T1000 (cell line): ENCODE measurements around the gene GZMM.

ENCODE experiments used
- DNase-seq: peaks from one replicate; lab custom pipeline; 2025; ENCODE audit warnings: mixed read lengths; lab: John Stamatoyannopoulos, UW

The GZMM gene

DNA sequence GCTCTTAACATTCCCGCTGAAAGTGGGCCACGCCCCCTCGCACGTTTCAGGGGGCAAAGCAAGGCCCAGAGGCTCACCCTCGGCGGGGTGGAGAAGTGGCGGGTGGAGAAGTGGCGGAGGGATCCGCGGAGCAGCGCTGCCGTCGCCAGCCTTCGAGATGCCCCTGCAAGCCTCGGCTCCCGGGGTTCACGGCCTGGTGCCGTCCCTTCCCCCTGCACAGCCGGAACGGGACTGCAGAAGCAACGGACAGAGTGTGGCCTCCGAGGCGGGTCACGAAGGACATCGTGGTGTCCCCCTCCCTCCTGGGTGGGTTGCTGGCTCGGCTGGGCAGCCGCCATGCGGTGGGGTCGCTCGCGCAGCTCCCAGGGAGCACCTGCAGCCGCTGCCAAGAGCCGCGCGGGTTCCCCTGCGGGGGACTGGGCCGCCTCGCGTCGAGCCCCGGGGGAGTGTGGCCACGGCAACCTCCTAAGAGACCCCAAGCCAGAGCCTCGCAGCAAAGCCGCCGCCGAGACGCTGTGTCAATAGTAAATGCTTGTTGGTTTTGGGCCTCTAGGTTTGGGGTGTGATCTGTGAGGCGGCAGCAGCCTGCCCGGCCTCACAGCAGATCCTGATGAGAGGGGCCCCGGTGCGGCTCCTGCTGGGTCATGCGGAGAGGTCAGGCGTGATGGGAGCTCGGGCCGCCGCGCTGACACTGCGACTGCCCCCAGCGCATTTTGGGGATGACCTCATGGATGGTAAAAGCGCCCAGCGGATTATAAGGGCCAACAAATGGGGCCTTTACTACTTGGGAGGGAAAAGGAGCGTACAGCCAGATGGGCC is 31.1 kb upstream of the GZMM start:
- no peak for DNase-seq

DNA sequence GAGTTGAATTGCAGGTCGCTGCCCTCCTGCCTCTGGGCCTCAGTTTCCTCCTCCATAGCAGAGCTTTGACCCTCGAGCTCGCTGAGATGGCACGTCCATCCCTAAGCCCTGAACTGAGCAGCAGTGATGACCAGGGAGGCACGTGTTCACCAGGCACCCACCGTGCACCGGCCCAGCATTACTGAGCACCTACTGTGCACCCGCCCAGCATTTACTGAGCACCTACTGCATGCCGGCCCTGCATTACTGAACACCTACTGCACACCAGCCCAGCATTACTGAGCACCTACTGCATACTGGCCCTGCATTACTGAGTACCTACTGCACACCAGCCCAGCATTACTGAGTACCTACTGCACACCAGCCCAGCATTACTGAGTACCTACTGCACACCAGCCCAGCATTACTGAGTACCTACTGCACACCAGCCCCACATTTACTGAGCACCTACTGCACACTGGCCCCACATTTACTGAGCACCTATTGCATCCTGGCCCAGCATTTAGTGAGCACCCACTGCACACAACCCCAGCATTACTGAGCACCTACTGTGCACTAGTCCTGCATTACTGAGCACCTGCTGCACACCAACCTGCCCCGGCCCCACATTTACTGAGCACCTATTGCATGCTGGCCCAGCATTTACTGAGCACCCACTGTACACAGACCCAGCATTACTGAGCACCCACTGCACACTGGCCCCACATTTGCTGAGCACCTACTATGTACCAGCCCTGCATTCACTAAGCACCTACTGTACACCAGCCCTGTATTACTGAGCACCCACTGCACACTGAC is 30.3 kb upstream of the GZMM start:
- DNase-seq: no peak

DNA sequence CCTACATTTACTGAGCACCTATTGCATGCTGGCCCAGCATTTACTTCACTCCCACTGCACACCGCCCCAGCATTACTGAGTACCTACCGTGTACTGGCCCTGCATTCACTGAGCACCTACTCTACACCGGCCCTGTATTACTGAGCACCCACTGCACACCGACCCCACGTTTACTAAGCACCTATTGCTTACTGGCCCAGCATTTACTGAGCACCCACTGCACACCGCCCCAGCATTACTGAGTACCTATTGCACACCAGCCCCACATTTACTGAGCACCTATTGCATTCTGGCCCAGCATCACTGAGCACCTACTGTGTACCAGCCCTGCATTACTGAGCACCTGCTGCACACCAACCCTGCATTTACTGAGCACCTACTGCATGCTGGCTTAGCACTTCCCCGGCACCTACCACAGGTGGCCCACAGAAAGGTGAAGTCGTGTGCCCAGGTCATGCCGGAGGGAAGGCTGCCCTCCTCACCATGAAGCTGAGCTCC is 29.6 kb upstream of the GZMM start:
- DNase-seq: no peak

DNA sequence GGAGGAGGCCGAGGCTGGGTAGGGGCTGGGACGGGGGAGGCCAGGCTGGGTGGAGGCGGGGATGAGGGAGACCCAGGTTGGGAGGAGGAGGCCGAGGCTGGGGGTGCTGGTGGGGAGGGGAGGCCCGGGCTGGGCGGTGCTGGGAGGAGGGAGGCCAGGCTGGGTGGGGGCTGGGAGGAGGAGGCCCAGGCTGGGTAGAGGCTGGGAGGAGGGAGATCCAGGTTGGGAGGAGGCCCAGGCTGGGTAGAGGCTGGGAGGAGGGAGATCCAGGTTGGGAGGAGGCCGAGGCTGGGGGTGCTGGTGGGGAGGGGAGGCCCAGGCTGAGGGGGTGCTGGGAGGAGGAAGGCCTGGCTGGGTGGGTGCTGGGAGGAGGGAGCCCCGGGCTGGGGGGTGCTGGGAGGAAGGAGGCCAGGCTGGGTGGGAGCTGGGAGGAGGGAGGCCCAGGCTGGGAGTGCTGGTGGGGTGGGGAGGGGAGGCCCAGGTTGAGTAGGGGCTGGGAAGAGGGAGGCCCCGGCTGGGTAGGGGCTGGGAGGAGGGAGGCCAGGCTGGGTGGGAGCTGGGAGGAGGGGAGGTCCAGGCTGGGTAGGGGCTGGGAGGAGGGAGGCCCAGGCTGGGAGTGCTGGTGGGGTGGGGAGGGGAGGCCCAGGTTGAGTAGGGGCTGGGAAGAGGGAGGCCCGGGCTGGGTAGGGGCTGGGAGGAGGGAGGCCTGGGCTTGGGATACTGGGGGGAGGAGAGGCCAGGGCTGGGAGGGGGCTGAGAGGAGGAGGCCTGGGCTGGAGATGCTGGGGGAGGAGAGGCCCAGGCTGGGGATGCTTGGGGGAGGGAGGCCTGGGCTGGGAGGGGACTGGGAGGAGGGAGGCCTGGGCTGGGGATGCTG is 25.9 kb upstream of the GZMM start:
- no peak for DNase-seq

DNA sequence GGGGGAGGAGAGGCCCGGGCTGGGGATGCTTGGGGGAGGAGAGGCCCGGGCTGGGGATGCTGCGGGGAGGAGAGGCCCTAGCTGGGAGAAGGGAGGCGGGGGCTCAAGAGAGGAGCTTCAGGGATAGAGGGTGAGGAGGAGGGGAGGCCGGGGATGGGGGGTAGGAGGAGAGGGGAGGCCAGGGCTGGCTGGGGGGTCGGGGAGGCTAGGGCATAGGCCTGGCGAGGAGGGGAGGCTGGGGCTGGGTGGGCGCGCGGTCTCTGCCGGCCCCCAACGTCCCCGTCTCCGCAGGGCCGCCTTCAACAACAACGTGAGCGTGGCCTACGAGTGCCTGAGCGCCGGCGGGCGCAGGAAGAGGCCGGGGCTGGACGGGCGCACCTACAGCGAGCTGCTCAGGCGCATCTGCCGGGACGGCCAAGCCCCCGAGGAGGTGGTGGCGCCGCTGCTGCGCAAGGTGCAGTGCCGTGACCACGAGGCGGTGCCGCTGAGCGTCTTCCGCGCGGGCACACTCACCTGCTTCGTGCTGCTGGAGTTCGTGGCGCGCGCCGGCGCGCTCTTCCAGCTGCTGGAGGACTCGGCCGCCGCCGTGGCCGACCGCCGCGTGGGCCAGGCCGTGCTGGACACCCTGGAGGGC is 25.1 kb upstream of the GZMM start:
- DNase-seq: no peak

DNA sequence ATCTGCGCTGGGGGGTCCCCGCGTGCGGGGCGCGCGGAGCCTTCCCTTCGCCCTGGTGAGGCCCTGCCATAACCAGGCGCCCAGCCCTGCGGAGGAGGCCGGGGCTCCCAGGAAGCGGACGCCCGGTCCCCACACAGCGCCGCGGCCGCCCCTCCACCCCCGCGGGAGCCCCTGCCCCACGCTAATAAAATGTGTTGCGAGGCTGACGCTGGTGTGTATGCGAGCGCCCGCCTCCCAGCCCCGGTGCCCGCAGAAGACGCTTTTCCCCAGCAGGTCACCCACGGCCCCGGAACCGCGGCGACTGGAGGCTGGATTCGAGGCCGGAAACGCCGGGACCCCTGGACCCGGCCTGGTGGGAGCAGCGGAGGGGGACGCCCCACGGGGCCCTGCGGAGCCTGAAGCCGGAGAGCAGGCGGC is 24.4 kb upstream of the GZMM start:
- DNase-seq: no peak

DNA sequence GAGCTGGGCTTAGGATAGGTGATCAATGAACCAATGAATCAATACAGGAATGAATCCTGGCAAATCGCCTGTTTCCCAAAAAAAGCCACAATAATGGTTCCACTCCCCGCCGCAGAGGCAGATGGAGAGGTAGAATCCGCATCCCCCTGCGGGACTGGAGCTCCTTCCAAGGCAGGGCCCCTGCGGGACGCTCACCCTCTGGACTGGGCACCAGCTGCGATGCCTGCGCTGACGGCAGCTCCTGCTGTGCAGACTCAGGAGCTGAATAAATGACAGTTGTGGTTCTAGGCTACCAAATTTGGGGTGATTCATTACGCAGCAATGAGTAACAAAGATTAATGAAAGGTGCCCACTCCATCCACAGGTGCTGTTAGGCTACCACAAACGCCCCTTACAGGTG is 21.1 kb upstream of the GZMM start:
- no peak for DNase-seq

DNA sequence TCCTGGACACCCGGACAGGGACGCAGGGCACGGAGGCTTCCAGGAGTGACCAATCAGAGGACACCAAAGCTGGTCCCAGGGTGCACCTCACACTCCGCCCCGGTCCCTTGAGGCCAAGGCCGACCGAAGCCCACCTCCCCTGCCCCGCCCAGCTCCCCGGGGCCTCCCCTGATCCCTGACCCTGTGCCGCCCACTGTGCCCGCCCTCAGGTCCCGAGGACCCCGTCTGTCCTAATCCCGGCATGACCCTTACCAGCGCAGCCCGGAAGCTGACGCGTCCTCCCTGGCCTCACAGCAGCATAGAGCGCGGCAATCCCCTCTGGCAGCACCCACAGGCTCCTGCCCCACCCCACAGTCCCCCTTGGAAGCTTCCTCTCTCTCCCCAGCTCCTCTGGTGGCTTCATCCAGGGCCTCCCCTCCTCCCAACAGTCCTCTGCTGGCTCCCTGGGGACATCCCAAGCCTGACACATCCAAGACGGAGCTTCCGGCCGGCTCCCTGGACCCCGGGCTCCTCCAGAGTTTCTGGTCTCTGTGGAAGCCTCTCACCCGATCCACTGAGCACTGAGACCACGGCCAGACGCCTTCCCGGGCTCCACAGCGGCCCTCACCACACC is 19.7 kb upstream of the GZMM start:
- no peak for DNase-seq

DNA sequence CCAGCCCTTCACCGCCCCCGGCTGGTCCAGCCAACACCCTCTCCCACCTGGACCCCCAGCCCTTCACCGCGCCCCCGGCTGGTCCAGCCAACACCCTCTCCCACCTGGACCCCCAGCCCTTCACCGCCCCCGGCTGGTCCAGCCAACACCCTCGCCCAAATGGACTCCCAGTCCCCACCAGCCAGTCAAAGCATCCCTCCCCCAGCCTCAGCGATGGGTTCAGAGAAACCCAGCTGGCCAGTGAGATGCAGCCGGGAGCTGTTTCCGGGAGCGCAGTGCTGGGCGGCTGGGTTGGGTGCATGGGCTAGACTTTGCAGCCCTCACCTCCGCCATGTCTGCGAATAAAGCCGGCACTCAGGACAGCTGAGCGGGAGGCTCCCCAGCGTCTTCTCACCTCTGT is 18.8 kb upstream of the GZMM start:
- DNase-seq: no peak

DNA sequence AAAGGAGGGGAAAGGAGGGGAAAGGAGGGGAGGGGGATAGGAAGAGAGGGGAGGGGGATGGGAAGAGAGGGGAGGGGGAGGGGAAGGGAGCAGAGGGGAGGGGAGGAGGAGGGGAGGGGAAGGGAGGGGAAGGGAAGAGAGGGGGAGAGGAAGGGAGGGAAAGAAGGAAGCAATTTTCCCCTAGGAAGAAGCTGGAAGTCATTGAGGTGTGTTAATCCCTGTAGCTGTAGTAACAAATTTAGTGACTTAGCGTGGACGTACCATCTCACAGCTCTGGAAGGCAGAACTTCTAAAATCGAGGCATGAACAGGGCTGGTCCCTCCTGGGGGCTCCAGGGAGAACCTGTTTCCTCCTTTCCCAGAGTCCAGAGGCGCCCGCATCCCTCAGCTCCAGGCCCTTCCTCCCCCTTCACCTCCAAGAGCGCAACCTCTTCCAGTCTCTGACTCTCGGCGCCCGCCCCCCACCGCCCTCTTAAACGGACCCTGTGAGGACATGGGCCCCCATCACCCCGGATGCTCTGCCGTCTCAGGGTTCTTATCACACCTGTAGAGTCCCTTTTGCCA is 17.9 kb upstream of the GZMM start:
- DNase-seq: no peak

DNA sequence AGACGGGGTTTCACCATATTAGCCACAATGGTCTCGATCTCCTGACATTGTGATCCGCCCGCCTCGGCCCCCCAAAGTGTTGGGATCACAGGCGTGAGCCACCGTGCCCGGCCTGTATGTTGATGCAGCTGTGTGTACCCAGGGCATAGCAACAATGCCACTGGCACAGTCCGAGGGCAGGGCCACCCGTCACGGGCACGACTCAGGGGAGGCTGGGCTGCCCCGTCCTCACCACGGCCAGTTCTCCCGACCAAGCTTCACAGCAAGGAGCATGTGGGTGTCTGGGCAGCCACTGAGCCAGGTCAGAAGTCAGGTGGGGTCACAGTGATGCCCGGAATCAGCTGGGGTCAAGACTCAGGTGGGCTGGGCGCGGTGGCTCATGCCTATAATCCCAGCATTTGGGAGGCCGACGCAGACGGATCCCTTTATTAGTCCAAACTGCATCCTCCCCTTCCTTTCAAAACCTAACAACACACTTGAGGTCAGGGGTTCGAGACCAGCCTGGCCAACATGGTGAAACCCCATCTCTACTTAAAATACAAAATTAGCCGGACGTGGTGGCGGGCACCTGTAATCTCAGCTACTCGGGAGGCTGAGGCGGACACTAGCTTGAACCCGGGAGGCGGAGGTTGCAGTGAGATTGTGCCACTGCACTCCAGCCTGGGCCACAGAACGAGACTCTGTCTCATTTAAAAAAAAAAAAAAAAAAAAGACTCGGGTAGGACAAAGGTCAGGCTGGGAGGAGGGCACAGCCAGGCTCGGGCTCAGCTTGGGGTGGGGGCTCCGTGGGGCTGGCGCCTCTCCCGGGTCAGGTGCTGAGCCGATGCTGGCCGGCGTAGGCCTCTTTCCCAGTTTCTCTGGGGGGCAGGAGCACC is 13.5 kb upstream of the GZMM start:
- DNase-seq: no peak

DNA sequence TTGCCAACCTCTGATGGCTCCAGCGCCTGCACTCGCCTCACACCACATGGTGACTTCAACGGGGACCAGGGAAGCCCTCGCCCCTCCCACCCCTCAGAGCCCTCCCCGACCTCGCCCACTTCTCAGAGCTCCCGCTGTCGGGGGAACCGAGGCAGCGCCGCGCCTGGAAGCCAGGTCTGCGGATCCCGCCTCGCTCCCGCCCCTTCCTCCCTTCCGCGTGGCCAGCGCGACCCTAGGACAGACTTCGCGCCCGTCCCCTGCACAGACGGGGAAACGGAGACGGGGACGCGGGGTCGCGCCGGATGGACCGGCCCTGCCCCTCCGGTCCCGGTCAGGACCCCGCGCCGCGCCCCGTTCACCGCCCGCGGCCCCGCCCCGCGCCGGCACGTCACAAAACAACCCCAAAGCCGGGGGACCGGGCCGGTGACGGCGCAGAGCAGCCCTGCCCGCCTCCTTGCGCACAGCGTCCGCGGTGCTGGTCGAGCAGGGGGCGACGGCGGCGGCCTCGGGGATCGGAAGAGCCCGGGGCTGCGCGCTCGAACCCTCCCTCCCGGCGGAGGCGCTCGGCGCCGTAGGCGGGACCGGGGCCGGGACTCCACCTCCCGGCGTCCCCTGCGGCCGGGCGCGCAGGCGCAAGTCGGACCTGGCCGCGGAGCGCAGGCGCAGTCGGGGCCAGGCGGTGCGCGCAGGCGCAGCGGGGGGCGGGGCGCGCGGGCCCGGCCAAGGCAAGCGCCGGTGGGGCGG is 12.7 kb upstream of the GZMM start:
- peak; percentile 91 for DNase-seq

DNA sequence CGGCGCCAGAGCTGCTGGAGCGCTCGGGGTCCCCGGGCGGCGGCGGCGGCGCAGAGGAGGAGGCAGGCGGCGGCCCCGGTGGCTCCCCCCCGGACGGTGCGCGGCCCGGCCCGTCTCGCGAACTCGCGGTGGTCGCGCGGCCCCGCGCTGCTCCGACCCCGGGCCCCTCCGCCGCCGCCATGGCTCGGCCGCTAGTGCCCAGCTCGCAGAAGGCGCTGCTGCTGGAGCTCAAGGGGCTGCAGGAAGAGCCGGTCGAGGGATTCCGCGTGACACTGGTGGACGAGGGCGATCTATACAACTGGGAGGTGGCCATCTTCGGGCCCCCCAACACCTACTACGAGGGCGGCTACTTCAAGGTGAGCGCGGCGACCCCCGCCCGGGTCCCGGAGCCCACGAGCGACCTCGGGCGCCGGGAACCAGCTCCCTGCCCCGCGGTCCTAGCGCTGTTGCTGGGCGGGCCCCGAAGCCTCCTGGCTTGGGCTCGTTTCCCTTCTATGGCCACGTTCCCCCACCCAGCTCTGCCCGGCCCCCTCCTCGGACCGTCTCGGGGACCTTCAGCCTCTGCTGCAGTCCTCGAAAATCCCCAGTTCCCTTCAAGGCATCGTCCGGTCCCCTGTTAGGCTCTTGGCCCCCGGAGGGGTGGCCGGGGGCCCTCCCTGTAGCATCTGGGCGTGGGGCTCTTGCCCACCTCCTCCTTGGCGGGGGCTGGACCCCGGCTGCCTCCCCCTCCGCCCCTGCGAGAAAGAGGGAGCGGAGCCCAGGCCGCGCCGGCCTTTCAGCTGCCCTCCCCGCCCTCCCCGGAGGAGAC is 11.9 kb upstream of the GZMM start, which contains the start of gene CDC34:
Gene CDC34 (plus strand): TSS at position 8 of the 808 bp plus-strand sequence. CDS start 172 bp downstream, at position 180.
- no peak for DNase-seq

DNA sequence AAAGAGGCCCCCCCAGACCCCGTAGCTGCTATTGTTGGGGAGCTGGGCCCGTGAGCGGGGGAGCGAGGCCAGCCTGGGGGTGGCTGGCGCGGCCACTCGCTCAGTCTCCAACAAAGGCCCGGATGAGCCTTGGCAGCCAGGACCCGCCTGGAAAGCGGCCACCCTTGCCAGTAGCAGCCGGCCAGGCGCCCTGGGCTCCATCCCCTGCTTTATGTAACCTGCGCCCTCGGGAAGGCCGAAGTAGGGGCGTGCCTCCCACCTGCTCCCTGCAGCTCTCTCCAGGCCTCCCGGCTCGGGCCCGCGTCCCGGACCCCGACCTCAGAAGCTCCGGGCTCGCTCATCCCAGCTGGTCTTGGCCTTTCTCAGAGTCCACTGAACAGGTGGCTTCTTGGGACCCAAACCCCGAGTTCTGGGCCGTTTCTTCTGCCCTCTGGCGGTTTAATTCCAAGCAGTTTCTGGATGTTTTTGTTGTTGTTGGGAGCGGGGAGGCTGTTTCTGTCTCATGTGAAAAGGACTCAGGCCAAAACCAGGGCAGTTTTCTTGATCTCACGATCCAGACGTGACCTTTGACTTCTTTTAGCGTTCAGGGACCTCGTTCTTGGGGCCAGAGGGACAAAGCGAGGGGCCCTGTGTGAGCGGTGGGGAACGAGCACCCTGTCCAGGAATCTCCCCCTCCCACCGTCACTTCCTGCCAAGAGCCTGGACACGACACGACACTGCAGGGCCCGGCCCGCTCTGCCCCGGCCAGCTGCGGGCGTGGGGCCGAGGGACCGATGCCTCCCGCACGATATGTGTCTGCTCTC is 11.1 kb upstream of the GZMM start:
- peak; percentile 27 for DNase-seq

DNA sequence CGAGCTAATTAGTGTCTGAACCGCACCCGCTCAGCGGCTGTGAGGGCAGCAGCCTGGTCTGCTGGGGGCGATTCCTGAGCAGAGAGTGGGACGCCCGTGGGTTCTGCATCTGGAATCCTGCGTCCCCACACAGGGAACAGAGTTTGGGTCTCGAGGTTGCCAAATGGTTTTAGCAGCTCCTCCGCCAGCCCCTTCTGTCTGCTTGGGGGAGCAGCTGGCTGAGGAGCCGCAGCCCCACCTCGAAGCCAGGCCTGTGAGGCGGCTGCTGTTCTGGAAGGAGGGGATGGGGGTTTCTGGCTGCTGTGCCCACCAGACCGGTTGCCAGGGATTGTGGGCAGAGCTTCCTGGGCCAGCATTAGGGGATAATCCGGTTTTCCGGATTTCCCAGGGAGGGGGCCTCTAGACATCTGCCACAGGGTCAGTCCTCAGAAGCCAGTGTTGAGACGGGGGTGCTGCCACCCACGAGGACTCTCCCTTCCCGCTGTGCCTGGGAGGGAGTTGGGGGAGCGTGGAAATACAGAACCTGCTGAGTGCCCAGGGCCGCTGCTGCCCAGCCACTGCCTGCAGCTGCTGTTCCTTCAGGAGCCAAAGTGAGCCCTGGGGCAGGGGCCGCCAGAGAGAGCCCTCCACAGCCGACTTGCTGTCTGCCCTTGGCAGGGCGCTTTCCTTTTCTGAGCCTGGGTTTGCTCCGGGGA is 10.3 kb upstream of the GZMM start:
- no peak for DNase-seq

DNA sequence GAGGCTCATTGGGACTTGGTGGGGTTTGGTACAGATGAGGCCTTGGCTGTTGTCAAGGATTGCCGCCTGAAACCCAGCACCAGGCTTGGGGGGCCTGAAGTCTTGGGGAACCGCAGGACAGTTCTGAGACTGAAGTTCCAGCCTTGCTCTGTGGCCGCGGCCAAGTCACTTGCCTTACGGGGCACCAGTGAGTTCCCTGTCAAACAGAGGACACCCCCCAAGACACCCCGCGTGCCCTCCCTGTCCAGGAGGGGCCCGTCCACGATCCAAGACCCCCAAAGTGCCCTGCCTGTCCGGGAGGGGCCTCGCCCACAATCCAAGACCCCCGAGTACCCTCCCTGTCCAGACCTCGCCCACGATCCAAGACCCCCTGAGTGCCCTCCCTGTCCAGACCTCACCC is 9.8 kb upstream of the GZMM start:
- no peak for DNase-seq
